ENCODE data around the gene GIT2.

GIT2 gene

GRCh38 chr12:110004598-110004997 lies 8.4 kb upstream of the GIT2 start:
- no peak overlapping the region for H3K4me3 ChIP-seq (ENCODE audit: low read depth, low read length)
- TF ChIP-seq CTCF (IDR thresholded peaks at IDR 0.05; ENCODE audit: borderline replicate concordance, insufficient read depth, low read depth, low read length), result no peak

GRCh38 chr12:110002676-110003515 lies 6.7 kb upstream of the GIT2 start:
- no peak overlapping the region for H3K4me3 ChIP-seq (ENCODE audit: low read depth, low read length)

GRCh38 chr12:110001596-110001995 lies 5.4 kb upstream of the GIT2 start:
- TF ChIP-seq CTCF (IDR thresholded peaks at IDR 0.05; ENCODE audit: borderline replicate concordance, insufficient read depth, low read depth, low read length), result no peak
- H3K4me3 ChIP-seq (ENCODE audit: low read depth, low read length), result no peak overlapping the region

More at GRCh38 chr12:110002676-110003515, 6.7 kb upstream of the GIT2 start:
- TF ChIP-seq CTCF (IDR thresholded peaks at IDR 0.05; ENCODE audit: borderline replicate concordance, insufficient read depth, low read depth, low read length), result no peak

- peak overlapping the region; percentile 82 for H3K4me3 ChIP-seq (ENCODE audit: low read depth, low read length)
- TF ChIP-seq CTCF (IDR thresholded peaks at IDR 0.05; ENCODE audit: borderline replicate concordance, insufficient read depth, low read depth, low read length), result no peak
These were observed 3.9 kb upstream of the GIT2 start for GRCh38 chr12:109999983-110000505.

- peak overlapping the region; percentile 82 for H3K4me3 ChIP-seq (ENCODE audit: low read depth, low read length)
- no peak for TF ChIP-seq CTCF (IDR thresholded peaks at IDR 0.05; ENCODE audit: borderline replicate concordance, insufficient read depth, low read depth, low read length)
These were observed 3.4 kb upstream of the GIT2 start for GRCh38 chr12:109999649-109999971.

- H3K4me3 ChIP-seq (ENCODE audit: low read depth, low read length), result peak within 1 kb of the TSS; percentile 82
- no peak for TF ChIP-seq CTCF (IDR thresholded peaks at IDR 0.05; ENCODE audit: borderline replicate concordance, insufficient read depth, low read depth, low read length)
These were observed 2.9 kb upstream of the GIT2 start, which contains the start of gene ANKRD13A for GRCh38 chr12:109998904-109999648. Gene ANKRD13A (plus strand): TSS chr12:109999430. CDS start chr12:109999689, 259 bp downstream.
